Skeletal muscle satellite cell (primary cell): ENCODE results near the gene SHANK1.
A peak's percentile ranks its signal among the peaks of the same experiment; 100 is the strongest.

Source experiments
- H3K27me3 ChIP-seq: 2 replicates; pipeline ENCODE4 v1.7.0; 2013; ENCODE audit warnings: low read length; ENCODE audit not compliant: control insufficient read depth, insufficient read depth
- H3K36me3 ChIP-seq: 2 replicates; pipeline ENCODE4 v1.7.0; 2013; ENCODE audit warnings: mild to moderate bottlenecking, control low read depth, low read length; ENCODE audit not compliant: insufficient read depth
- H3K4me1 ChIP-seq: 2 replicates; pipeline ENCODE4 v1.7.0; 2013; ENCODE audit warnings: low read length; ENCODE audit not compliant: control insufficient read depth, insufficient read depth
- H3K4me2 ChIP-seq: 2 replicates; pipeline ENCODE4 v1.7.0; 2013; ENCODE audit warnings: mild to moderate bottlenecking, low read length
- H3K4me3 ChIP-seq: 2 replicates; pipeline ENCODE4 v1.7.0; 2013; ENCODE audit warnings: low read length
- H3K9ac ChIP-seq: 2 replicates; pipeline ENCODE4 v1.7.0; 2013; ENCODE audit warnings: mild to moderate bottlenecking, low read depth, low read length, moderate library complexity
- H3K9me3 ChIP-seq: replicated peaks from 2 replicates; pipeline ENCODE4 v1.7.0; 2013; ENCODE audit warnings: mild to moderate bottlenecking, control low read depth, low read length

SHANK1 gene

DNA sequence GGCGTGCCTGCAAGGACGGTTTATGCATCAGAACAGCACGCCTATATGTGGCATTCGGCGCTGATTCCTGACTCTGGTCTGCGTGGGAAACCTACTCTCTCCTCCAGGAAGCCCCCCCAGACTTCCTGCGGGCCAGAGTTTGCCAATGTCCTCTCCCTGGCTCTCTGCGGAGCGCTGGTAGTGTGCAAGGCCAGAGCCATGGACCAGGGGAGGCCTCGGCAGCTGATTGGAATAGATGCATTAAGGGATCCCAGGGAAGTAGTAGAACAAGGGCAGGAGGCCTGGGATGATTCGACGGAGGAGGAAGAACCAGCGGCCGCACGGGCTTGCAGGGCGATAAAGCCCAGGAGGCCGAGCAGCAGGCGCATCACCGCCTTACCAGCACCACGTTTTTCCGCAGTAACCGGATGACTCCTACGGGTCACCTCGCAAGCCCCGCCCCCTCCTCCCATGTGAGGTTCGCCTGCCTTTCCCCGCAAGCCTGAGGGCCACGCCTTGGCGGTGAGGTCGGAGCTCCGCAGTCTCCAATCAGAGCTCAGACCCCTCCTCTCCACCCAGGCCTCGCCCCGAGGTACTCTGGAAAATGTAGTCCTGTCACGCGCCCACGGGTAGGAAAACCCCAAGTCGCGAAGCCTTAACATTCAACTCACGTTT is 8.6 kb upstream of the SHANK1 start:
- no peaks in the 10 kb centered on the region for H3K27me3 ChIP-seq
- H3K9me3 ChIP-seq = no peaks in the 10 kb centered on the region
- H3K4me2 ChIP-seq = no peak overlapping the region
- H3K4me1 ChIP-seq = peaks cover 22% of the 10 kb centered on the region
- H3K36me3 ChIP-seq = no peaks in the 10 kb centered on the region
- H3K4me3 ChIP-seq = no peak overlapping the region
- H3K9ac ChIP-seq = no peak overlapping the region

DNA sequence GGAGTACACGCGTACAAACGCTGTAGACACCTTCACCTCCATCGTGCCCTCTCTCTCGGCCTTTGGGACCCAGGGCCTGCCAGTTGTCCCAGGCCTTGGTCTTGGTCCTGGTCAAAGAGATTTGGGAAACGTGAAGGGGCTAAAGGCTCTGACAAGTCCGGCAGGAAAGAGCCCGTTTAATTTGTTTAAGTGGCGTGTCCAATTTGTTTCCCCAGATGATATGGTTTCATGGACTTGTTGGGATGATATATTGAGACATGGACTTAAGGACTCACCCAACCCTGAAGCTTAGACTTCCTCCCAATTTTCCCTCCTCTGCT is 6.3 kb upstream of the SHANK1 start:
- Histone ChIP-seq H3K4me3 (peak overlapping the region; percentile 81), H3K36me3 (no peaks in the 10 kb centered on the region), H3K4me1 (peaks cover 29% of the 10 kb centered on the region), H3K4me2 (peak overlapping the region; percentile 88), H3K27me3 (no peaks in the 10 kb centered on the region), H3K9me3 (no peaks in the 10 kb centered on the region), H3K9ac (peak overlapping the region; percentile 84)

DNA sequence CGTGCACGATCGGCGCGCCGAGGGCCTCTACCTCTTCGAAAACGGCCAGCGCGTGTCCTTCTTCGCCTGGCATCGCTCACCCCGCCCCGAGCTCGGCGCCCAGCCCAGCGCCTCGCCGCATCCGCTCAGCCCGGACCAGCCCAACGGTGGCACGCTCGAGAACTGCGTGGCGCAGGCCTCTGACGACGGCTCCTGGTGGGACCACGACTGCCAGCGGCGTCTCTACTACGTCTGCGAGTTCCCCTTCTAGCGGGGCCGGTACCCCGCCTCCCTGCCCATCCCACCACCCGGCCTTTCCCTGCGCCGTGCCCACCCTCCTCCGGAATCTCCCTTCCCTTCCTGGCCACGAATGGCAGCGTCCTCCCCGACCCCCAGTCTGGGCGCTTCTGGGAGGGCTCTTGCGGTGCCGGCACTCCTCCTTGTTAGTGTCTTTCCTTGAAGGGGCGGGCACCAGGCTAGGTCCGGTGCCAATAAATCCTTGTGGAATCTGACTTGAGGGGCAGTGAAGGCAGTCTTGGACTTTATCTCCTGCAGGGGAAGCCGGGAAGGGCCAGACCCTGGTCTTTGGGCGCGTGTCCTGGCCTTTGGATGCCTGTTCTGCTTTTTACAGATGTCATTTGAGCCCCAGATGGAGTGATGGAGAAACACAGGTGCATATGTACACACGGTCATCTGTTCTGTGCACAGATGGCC is 5.8 kb upstream of the SHANK1 start:
- Histone ChIP-seq H3K9me3 (no peaks in the 10 kb centered on the region), H3K36me3 (no peaks in the 10 kb centered on the region), H3K4me2 (peak overlapping the region; percentile 88), H3K4me1 (peaks cover 34% of the 10 kb centered on the region), H3K9ac (peak overlapping the region; percentile 84), H3K27me3 (no peaks in the 10 kb centered on the region), H3K4me3 (peak overlapping the region; percentile 81)

DNA sequence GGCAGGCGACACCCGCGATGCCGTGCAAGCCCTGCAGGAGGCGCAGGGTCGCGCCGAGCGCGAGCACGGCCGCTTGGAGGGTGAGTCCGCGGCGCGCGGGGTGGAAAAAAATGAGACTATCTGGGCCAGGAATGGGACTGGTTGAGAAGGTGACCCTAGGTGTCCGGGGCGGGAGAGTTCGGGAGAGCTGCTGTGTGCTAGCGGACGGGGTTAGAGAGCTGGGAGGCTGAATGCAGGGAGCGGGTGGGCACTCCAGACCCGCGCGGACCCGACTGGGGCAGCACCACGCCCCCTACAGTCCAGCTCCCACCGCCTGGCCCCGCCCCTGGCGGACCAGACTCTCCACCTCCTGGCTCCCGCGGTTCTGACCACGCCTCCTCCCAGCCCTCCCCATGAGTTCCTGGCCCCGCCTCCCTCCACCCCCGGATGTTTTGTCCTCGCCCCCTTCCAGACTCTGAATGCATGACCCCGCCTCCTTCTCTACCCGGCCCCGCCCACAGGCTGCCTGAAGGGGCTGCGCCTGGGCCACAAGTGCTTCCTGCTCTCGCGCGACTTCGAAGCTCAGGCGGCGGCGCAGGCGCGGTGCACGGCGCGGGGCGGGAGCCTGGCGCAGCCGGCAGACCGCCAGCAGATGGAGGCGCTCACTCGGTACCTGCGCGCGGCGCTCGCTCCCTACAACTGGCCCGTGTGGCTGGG is 5.1 kb upstream of the SHANK1 start:
- Histone ChIP-seq H3K4me1 (peaks cover 35% of the 10 kb centered on the region), H3K4me3 (peak overlapping the region; percentile 81), H3K27me3 (no peaks in the 10 kb centered on the region), H3K36me3 (no peaks in the 10 kb centered on the region), H3K9ac (peak overlapping the region; percentile 84), H3K9me3 (no peaks in the 10 kb centered on the region), H3K4me2 (peak overlapping the region; percentile 88)

DNA sequence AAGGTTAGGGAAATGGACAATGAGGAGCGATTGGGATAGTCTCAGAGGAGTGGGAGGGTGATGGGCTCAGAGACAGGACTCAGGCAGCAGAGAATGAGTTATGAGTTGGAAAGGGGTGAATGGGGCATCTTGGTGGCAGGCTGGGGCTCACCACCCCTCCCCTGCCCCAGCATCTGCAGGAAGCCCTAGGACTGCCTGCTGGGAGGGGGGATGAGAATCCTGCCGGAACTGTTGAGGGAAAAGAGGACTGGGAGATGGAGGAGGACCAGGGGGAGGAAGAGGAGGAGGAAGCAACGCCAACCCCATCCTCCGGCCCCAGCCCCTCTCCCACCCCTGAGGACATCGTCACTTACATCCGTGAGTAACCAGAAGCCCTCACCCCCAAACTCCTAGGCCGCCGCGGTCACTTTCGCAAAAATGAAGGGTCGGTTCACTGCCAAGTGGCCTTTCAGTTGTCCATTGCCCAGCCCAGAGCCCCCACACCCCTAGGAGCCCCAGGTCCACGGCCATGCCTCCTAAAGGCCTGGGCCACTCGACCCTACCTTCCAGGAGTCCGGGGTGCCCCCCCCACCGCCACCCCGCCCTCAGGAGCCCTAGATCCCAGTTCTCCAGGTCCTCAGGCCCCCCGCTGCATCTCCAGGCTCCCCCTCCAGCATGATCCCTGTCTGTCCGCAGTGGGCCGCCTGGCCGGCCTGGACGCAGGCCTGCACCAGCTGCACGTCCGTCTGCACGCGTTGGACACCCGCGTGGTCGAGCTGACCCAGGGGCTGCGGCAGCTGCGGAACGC is 4.3 kb upstream of the SHANK1 start:
- peak overlapping the region; percentile 66 for H3K9ac ChIP-seq
- H3K4me3 ChIP-seq = peak overlapping the region; percentile 72
- peaks cover 35% of the 10 kb centered on the region for H3K4me1 ChIP-seq
- peak overlapping the region; percentile 88 for H3K4me2 ChIP-seq
- H3K27me3 ChIP-seq = no peaks in the 10 kb centered on the region
- no peaks in the 10 kb centered on the region for H3K36me3 ChIP-seq
- no peaks in the 10 kb centered on the region for H3K9me3 ChIP-seq

DNA sequence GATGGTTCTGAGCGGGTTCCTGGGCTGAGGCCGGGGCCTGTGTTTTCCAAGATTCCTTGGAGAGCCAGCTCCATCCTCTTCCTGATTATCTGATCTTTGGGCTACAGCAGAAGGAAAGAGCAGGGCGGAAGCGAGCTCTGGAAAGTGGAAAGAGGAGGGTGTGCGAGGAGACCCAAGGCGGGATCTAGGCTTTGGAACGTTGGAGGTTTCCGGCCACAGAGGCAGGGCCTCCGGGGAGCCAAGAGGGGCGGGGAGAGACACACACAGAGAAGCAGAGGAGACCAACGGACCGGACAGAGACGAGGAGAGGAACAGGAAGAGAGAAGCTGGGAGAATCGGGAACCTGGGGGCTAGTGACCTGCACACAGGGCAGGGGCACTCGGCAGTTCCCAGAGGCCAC is 3.5 kb upstream of the SHANK1 start, which contains the start of gene CLEC11A:
CLEC11A (plus strand) TSS at position 296 of the 400 bp plus-strand sequence. CDS start 162 bp downstream, outside the sequence.
- Histone ChIP-seq H3K9ac (peak within 1 kb of the TSS; percentile 66), H3K4me3 (peak within 1 kb of the TSS; percentile 72), H3K36me3 (no peaks in the 10 kb centered on the region), H3K9me3 (no peaks in the 10 kb centered on the region), H3K4me1 (peaks cover 31% of the 10 kb centered on the region), H3K4me2 (peak within 1 kb of the TSS; percentile 88), H3K27me3 (no peaks in the 10 kb centered on the region)

DNA sequence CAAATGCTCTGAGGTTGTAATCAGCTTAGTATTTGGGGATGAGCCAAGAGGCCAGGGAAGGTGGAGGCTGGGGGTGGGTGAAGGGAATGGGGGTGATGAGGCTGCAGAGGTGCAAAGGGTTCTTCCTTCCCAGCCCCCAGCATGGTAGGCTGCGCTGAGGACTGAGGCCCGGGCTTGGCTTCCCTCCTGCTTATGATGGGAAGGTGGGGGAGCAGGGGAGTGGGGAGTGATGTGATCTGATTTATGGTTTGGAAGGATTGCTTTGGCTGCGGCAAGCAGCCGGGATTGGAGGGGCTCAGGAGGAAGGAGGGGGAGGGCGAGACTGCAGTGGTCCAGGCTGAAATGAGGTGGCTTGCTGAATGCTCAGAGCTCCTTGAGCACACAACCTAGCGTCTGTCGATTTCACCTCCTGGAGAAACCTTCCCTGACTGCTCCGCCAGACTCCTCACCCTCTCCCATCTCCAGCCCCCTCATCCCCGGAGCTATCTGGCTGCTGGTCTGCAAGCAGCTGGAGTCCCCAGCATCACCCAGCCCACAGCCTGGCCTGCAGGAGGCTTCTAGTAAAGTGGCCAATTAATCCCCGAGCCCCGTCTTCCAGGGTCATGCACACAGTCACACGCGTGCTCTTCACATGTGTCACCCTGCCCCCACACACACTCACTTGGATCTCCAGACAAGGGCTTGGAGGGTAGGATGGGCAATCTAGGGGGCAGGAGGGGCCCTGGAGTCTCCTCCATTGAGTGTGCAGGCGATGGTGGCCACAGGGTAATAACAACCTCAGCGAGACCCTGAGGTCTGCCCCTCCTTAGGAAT is 2.8 kb upstream of the SHANK1 start:
- Histone ChIP-seq H3K9me3 (no peaks in the 10 kb centered on the region), H3K9ac (peak overlapping the region; percentile 66), H3K27me3 (peaks cover 5% of the 10 kb centered on the region)

DNA sequence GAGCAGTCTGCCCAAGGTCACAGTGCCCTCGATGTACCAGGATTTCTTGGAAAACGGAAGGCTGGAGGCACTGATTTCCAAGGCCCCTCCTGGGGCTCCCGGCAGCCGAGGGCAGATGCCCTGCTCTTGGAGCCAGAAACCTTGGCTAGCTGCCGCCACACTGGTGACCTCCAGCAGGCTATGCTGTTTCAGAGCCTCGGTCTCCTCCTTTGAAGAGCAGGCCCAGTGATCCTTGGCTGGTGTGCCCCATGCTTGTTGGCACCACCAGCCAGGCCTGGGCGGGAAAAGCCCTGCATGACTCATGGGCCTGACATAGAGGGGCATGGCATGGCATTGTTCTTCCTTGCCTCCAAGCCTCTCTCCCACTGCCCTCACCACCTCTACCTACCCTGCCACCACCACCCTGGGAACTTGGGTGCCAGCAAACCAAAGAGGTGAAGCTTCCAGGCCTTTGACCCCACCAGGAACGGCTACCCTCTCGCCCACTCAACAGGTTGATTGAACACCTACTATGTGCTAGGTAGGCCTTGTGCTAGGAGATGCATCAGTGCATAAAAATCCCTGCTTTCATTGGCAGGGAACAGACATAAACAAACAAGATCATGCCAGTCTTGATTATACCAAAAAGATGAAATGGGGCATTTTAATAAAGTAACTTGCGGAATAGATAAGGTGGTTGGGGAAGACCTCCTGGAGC is 2.0 kb upstream of the SHANK1 start:
- H3K27me3 ChIP-seq = peaks cover 7% of the 10 kb centered on the region
- H3K4me2 ChIP-seq = no peak overlapping the region
- H3K9me3 ChIP-seq = no peaks in the 10 kb centered on the region
- peaks cover 31% of the 10 kb centered on the region for H3K4me1 ChIP-seq
- H3K4me3 ChIP-seq = no peak overlapping the region
- H3K9ac ChIP-seq = no peak overlapping the region
- no peaks in the 10 kb centered on the region for H3K36me3 ChIP-seq

More for the DNA sequence above, 2.8 kb upstream of the SHANK1 start:
- peak overlapping the region; percentile 88 for H3K4me2 ChIP-seq
- H3K4me1 ChIP-seq = peaks cover 31% of the 10 kb centered on the region
- no peaks in the 10 kb centered on the region for H3K36me3 ChIP-seq
- peak overlapping the region; percentile 72 for H3K4me3 ChIP-seq

DNA sequence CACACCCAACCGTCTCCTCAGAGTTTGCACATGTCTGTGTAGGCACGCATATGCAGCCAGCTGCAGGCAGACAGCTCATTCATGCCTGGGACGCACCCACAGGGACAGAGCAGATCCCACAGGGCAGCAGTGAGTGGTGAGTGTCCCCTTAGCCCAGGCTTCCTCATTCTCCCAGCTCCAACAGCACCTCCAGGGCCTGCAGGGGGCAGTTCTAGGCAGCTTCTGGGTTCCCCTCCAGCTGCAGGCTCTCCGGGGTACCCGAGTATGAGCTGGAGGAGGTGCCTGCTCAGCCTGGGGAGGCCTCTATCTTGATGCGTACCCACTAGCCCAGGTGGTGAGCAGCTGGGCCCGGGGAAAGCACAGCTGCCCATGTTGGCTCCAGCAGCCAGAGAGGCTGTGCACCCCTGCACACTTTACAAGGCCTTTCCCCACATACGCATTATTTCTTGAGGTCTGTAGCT is 1.3 kb upstream of the SHANK1 start:
- Histone ChIP-seq H3K27me3 (peaks cover 7% of the 10 kb centered on the region), H3K9me3 (no peaks in the 10 kb centered on the region), H3K36me3 (no peaks in the 10 kb centered on the region), H3K4me3 (no peak overlapping the region), H3K4me1 (peaks cover 28% of the 10 kb centered on the region), H3K4me2 (no peak overlapping the region), H3K9ac (no peak overlapping the region)

DNA sequence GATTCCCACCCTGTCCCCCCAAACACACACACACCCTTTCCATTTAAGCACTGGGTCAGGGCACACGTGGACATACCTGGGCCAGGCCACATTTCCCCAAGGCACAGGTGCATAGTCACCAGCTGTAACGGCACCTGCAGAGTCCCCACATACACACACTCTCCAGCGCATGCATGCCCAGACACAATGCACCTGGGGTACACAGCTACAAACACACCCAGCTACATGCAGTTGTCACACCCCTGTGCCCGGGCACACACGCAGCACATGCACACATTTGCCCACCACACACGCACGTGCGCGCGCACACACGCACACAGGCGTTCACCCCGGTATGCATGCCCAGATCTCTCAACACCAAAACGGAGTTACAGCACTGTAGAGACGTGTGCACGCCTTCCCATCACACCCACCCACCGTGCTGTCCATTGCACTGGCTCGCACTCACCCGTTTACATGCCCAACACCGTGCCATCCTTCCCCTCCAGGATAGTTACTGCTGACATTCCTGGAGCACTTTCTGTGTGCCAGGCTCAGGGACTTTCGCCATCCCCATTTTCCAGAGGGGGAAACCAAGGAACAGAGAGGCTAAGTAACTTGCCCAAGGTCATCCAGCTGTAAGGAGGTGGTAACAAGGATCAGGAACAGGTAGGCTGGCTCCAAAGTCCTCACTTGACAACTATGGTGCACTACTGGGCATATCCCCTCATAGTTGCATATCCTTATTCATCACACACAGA is 749 bp upstream of the SHANK1 start:
- Histone ChIP-seq H3K4me1 (peaks cover 22% of the 10 kb centered on the region), H3K36me3 (no peaks in the 10 kb centered on the region), H3K9ac (no peak overlapping the region), H3K9me3 (no peaks in the 10 kb centered on the region), H3K27me3 (peaks cover 7% of the 10 kb centered on the region), H3K4me2 (no peak overlapping the region), H3K4me3 (no peak overlapping the region)
